PC-9 (cell line): ENCODE measurements around the gene TMEM108. TPM values are rescaled to one million over a fixed set of nuclear protein-coding genes. Genes with fewer than 3 reads are reported as not detected.

Experiments
- BruUV-seq: library from RNA; stranded (reverse); fragments of 400-500 nt; replicated peaks from 2 replicates; lab custom pipeline; 2021; lab: Mats Ljungman, UMichigan
- CTCF ChIA-PET: fragments of 300-600 bp; sonication (Branson Sonifier 250); formaldehyde crosslinking; loops from one replicate; lab custom pipeline; 2022; ENCODE audit warnings: antibody characterized with exemption; lab: Charles Lee
- POLR2A ChIA-PET: fragments of 300-600 bp; sonication (Branson Sonifier 250); formaldehyde crosslinking; loops from one replicate; lab custom pipeline; 2022; ENCODE audit warnings: antibody characterized with exemption; ENCODE audit not compliant: unreplicated experiment; lab: Charles Lee
- DNase-seq, 2 experiments: peaks; one replicate each; pipeline versions ENCODE4 v3.0.0 to v3.0.0-alpha.2; 2015 to 2022; ENCODE audit warnings: mixed read lengths in 1 of 2
- H2AFZ ChIP-seq: fragments of 200-600 bp; sonication (generic); 2 replicates; pipeline ENCODE4 v1.8.1; 2017; ENCODE audit warnings: antibody characterized with exemption
- H3F3A ChIP-seq: fragments of 200-600 bp; sonication (generic); 2 replicates; pipeline ENCODE4 v1.8.1; 2017; ENCODE audit warnings: antibody characterized with exemption, mild to moderate bottlenecking, low read depth; ENCODE audit not compliant: insufficient read depth
- H3K27ac ChIP-seq: fragments of 200-600 bp; sonication (generic); 2 replicates; pipeline ENCODE4 v1.6.1; 2016; ENCODE audit warnings: mixed run types
- H3K27me3 ChIP-seq: fragments of 200-600 bp; sonication (generic); 2 replicates; pipeline ENCODE4 v1.6.1; 2016; ENCODE audit warnings: low read depth, mixed run types; ENCODE audit not compliant: insufficient read depth
- H3K36me3 ChIP-seq: fragments of 200-600 bp; sonication (generic); 2 replicates; pipeline ENCODE4 v1.6.1; 2016; ENCODE audit warnings: low read depth, mixed run types
- H3K4me1 ChIP-seq: fragments of 200-600 bp; sonication (generic); replicated peaks from 2 replicates; pipeline ENCODE4 v1.6.1; 2016; ENCODE audit warnings: mixed run types; ENCODE audit not compliant: insufficient read depth
- H3K4me2 ChIP-seq: fragments of 200-600 bp; sonication (generic); 2 replicates; pipeline ENCODE4 v1.6.1; 2017; ENCODE audit warnings: mixed run types
- H3K4me3 ChIP-seq: fragments of 200-600 bp; sonication (generic); 2 replicates; pipeline ENCODE4 v1.6.1; 2016; ENCODE audit warnings: mixed run types
- H3K79me2 ChIP-seq: fragments of 200-600 bp; sonication (generic); 2 replicates; pipeline ENCODE4 v1.6.1; 2017; ENCODE audit warnings: low read depth, mixed run types
- H3K9me2 ChIP-seq: fragments of 200-600 bp; sonication (generic); 2 replicates; pipeline ENCODE4 v1.8.1; 2017; ENCODE audit warnings: mild to moderate bottlenecking; ENCODE audit not compliant: insufficient read depth
- H3K9me3 ChIP-seq: fragments of 200-600 bp; sonication (generic); 2 replicates; pipeline ENCODE4 v1.8.1; 2016; ENCODE audit warnings: low read depth; ENCODE audit not compliant: insufficient read depth
- H4K20me1 ChIP-seq: fragments of 200-600 bp; sonication (generic); 2 replicates; pipeline ENCODE4 v1.8.1; 2017; ENCODE audit not compliant: insufficient read depth
- EZH2 ChIP-seq: fragments of 200-600 bp; sonication (generic); IDR thresholded peaks from 2 replicates; pipeline ENCODE4 v1.8.0; 2017; ENCODE audit warnings: antibody characterized with exemption, low read depth
- intact Hi-C: fragments of 100-400 bp; cut with micrococcal nuclease; formaldehyde crosslinking; loops from one replicate; pipeline ENCODE4 v1.10.0; 2022; ENCODE audit not compliant: unreplicated experiment
- total RNA-seq: library from RNA; stranded (reverse); gene quantifications from 2 replicates; pipeline ENCODE4 v1.2.3, GENCODE V29; 2021
- TF ChIP-seq, protein P1 (sequence below): fragments of 200-600 bp; sonication (generic); conservative IDR thresholded peaks from 2 replicates; pipeline ENCODE4 v1.6.1; 2017; ENCODE audit warnings: mixed run types, antibody characterized with exemption, mild to moderate bottlenecking, moderate library complexity

TMEM108 gene
- total RNA-seq, 1 experiment from 2014 or later = not detected

DNA sequence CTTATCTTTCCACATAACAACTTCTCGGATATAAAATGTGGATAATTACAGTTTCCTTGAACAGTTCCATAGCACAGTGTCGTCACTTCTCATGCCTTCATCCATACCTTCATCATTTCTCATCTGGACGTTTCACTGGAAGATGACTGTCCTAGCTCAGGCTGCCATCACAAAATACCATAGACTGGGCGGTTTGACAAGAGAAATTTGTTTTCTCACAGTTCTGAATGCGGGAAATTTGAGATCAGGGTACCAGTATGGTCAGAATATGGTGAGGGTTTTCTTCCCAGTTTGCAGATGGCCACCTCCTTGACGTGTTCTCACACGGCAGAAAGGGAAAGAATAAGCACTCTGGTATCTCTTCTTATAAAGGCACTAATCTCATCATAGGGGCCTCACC lies 42.8 kb downstream of the TMEM108 start:
- intact Hi-C loops = no loop called here
- DNase-seq = no peak
- no peaks in the 10 kb centered on the region for H3K9me3 ChIP-seq
- H3K4me1 ChIP-seq = no peaks in the 10 kb centered on the region
- no peak overlapping the region for H3K27ac ChIP-seq
- TF ChIP-seq, protein P1, sequence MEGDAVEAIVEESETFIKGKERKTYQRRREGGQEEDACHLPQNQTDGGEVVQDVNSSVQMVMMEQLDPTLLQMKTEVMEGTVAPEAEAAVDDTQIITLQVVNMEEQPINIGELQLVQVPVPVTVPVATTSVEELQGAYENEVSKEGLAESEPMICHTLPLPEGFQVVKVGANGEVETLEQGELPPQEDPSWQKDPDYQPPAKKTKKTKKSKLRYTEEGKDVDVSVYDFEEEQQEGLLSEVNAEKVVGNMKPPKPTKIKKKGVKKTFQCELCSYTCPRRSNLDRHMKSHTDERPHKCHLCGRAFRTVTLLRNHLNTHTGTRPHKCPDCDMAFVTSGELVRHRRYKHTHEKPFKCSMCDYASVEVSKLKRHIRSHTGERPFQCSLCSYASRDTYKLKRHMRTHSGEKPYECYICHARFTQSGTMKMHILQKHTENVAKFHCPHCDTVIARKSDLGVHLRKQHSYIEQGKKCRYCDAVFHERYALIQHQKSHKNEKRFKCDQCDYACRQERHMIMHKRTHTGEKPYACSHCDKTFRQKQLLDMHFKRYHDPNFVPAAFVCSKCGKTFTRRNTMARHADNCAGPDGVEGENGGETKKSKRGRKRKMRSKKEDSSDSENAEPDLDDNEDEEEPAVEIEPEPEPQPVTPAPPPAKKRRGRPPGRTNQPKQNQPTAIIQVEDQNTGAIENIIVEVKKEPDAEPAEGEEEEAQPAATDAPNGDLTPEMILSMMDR = no peak
- TF ChIP-seq EZH2 = no peak
- no peaks in the 10 kb centered on the region for H3K9me2 ChIP-seq
- H3K4me2 ChIP-seq = no peak overlapping the region
- H2AFZ ChIP-seq = no peak overlapping the region
- no peaks in the 10 kb centered on the region for H3K79me2 ChIP-seq
- peaks cover 7% of the 10 kb centered on the region; the same call in 1 of the 2 replicates for H3K27me3 ChIP-seq
- no peak overlapping the region for H3K4me3 ChIP-seq
- BruUV-seq = no TSS peak
- H3K36me3 ChIP-seq = no peaks in the 10 kb centered on the region
- POLR2A ChIA-PET = no interaction called here
- H3F3A ChIP-seq = no peaks in the 10 kb centered on the region
- CTCF ChIA-PET = no interaction called here
- H4K20me1 ChIP-seq = no peaks in the 10 kb centered on the region

DNA sequence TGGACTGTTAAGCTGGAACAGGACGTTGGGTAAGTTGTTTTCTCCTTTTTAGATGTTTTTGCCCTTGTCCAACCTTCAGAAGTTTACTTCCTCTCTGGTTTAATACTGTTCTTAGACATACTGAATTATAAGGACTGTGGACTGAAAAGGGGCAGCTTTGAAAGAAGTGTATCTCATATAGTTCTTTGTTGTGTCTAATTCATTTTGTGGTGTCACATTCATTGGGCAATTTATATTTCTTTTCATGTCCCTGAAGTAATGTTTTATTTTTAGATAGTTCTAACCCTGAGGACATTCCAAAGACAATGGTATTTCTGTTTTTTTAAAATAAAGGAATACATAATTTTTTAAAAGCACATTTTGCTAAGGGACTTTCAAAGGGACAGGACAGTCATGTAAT lies 45.2 kb downstream of the TMEM108 start:
- H3K79me2 ChIP-seq = no peaks in the 10 kb centered on the region
- H3K9me2 ChIP-seq = no peaks in the 10 kb centered on the region
- H3K9me3 ChIP-seq = no peaks in the 10 kb centered on the region
- ChIA-PET CTCF (no interaction called here), POLR2A (no interaction called here)
- H3K4me2 ChIP-seq = no peak overlapping the region
- no peak overlapping the region for H3K27ac ChIP-seq
- H4K20me1 ChIP-seq = no peaks in the 10 kb centered on the region; the same call in 1 of the 2 replicates
- BruUV-seq = no TSS peak
- no peaks in the 10 kb centered on the region for H3K4me1 ChIP-seq
- no peak for TF ChIP-seq EZH2
- TF ChIP-seq, protein P1 = no peak
- no peaks in the 10 kb centered on the region for H3F3A ChIP-seq
- intact Hi-C loops = no loop called here
- no peak overlapping the region for H3K4me3 ChIP-seq
- no peak for DNase-seq
- H3K27me3 ChIP-seq = no peaks in the 10 kb centered on the region
- no peaks in the 10 kb centered on the region for H3K36me3 ChIP-seq
- no peak overlapping the region for H2AFZ ChIP-seq

DNA sequence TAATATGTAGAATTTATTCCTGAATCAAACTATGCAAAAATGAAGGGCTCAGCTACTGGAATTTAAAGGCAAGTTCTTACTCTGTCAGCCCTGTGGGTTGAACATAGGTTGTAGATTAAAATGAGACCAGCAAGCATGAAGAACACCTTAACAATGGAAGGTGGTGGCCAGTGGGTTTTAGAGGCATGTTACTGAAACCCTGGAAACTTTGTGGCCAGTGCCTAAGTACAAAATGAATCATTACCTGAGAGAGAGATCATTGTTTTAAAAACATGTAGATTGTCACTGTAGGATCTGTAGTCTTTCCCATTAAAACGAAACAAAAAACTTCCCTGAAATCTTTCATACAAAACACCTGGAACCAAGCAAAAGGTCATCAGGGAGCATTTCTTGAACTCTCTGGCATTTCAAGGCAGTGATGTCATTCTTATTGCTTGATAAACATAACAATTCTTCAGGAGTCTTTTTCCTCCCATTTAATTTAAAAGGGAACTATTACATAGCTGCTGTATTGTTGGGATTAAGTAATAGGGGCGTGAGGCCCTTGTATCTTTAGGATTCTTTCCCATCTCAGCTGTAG lies 51.8 kb downstream of the TMEM108 start:
- no peak for TF ChIP-seq EZH2
- TF ChIP-seq, protein P1 = no peak
- CTCF ChIA-PET = no interaction called here
- H3F3A ChIP-seq = no peaks in the 10 kb centered on the region
- H2AFZ ChIP-seq = no peak overlapping the region
- no peaks in the 10 kb centered on the region for H3K79me2 ChIP-seq
- H3K9me2 ChIP-seq = no peaks in the 10 kb centered on the region
- no peaks in the 10 kb centered on the region for H3K4me1 ChIP-seq
- BruUV-seq = no TSS peak
- H3K9me3 ChIP-seq = no peaks in the 10 kb centered on the region
- no peak overlapping the region for H3K27ac ChIP-seq
- H3K4me3 ChIP-seq = no peak overlapping the region
- intact Hi-C loops = no loop called here
- no peaks in the 10 kb centered on the region for H3K27me3 ChIP-seq
- no peaks in the 10 kb centered on the region; the same call in 1 of the 2 replicates for H4K20me1 ChIP-seq
- DNase-seq = no peak
- no peaks in the 10 kb centered on the region for H3K36me3 ChIP-seq
- POLR2A ChIA-PET = no interaction called here
- no peak overlapping the region for H3K4me2 ChIP-seq
